ENCODE data around the gene ZNF460. TPM values are rescaled to one million over a fixed set of nuclear protein-coding genes. Genes with fewer than 3 reads are reported as not detected.
"Not testable (repeated sequence)": the region's sequence is repeated elsewhere in the genome, so short reads cannot be mapped to it uniquely, and the experiment has no call there.

The ZNF460 gene
- total RNA-seq, 1 donor: 91.1 TPM

DNA sequence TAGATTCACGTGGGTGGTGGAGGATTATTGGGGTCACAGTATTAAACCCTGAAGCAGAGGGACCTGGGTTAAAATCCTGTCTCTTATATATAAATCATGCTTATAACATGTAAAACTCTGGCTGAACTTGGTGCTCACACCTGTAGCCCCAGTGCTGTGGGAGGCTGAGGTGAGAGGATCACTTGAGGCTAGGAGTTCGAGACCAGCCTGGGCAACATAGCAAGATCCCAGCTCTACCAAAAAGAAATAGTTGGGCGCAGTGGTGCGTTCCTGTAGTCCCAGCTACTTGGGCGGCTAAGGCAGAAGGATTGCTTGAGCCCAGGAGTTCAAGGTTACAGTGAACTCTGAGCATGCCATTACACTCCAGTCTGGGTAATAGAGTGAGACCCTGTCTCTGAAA is 37.5 kb upstream of the ZNF460 start:
- H3K4me3 ChIP-seq (ENCODE audit: low read depth, low read length): no peak overlapping the region
- no peak for DNase-seq (ENCODE audit: low read depth)
- TF ChIP-seq, protein P1, sequence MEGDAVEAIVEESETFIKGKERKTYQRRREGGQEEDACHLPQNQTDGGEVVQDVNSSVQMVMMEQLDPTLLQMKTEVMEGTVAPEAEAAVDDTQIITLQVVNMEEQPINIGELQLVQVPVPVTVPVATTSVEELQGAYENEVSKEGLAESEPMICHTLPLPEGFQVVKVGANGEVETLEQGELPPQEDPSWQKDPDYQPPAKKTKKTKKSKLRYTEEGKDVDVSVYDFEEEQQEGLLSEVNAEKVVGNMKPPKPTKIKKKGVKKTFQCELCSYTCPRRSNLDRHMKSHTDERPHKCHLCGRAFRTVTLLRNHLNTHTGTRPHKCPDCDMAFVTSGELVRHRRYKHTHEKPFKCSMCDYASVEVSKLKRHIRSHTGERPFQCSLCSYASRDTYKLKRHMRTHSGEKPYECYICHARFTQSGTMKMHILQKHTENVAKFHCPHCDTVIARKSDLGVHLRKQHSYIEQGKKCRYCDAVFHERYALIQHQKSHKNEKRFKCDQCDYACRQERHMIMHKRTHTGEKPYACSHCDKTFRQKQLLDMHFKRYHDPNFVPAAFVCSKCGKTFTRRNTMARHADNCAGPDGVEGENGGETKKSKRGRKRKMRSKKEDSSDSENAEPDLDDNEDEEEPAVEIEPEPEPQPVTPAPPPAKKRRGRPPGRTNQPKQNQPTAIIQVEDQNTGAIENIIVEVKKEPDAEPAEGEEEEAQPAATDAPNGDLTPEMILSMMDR (IDR thresholded peaks at IDR 0.05; ENCODE audit: insufficient read depth, low read depth, low read length): no peak

- H3K4me3 ChIP-seq (ENCODE audit: low read depth, low read length): no peak overlapping the region
- TF ChIP-seq, protein P1 (IDR thresholded peaks at IDR 0.05; ENCODE audit: insufficient read depth, low read depth, low read length): no peak
- no peak for DNase-seq (ENCODE audit: low read depth)
Measured at GRCh38 chr19:57244513-57244912, 35.8 kb upstream of the ZNF460 start.

DNA sequence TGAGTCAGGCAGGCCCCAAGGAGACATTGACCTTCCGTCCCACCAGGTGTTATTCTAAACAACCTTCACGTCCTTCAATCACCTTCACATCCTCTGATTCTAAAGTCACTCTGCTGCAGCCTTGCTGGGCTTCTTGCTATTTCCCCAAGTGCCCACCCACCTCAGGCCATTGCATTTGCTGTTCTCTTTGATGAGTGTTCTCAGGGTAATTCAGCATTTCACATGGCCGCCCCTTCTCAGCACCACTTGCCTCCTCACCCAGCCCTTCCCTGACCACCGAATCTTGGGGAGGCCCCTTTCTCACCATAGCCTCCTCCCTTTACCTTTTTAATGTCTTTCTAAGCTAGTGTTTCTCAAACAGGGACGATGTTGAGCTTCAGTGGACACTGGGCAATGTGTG is 35.2 kb upstream of the ZNF460 start:
- TF ChIP-seq, protein P1 (IDR thresholded peaks at IDR 0.05; ENCODE audit: insufficient read depth, low read depth, low read length): no peak
- H3K4me3 ChIP-seq (ENCODE audit: low read depth, low read length): no peak overlapping the region
- no peak for DNase-seq (ENCODE audit: low read depth)

- TF ChIP-seq, protein P1 (IDR thresholded peaks at IDR 0.05; ENCODE audit: insufficient read depth, low read depth, low read length): no peak
- no peak overlapping the region for H3K4me3 ChIP-seq (ENCODE audit: low read depth, low read length)
- DNase-seq (ENCODE audit: low read depth): no peak
Measured at GRCh38 chr19:57245959-57246358, 34.3 kb upstream of the ZNF460 start.

DNA sequence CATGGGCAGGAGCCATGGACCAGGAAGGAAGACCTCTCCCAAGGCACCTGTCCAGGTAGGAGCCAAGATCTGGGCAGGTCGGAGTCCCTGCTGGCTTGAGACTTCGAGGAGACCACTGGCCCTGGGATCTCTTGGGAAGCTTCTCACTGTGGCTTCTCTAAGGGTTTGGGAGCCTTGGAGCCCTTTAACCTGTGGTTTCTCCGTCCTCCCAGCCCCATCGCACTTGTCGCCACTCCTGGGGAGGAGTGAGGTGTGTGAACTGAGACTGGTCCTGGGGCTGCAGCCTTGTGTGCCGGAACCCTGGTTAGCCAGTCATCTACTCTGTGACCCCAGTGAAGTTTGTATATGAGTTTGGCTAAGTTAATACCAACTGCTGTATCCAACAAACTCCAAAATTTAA is 31.6 kb upstream of the ZNF460 start:
- TF ChIP-seq, protein P1 (IDR thresholded peaks at IDR 0.05; ENCODE audit: insufficient read depth, low read depth, low read length): no peak
- no peak overlapping the region for H3K4me3 ChIP-seq (ENCODE audit: low read depth, low read length)
- DNase-seq (ENCODE audit: low read depth): no peak

GRCh38 chr19:57249329-57249728 is 31.0 kb upstream of the ZNF460 start:
- DNase-seq (ENCODE audit: low read depth): no peak
- TF ChIP-seq, protein P1 (IDR thresholded peaks at IDR 0.05; ENCODE audit: insufficient read depth, low read depth, low read length): no peak
- no peak overlapping the region for H3K4me3 ChIP-seq (ENCODE audit: low read depth, low read length)

- H3K4me3 ChIP-seq (ENCODE audit: low read depth, low read length); DNase-seq (ENCODE audit: low read depth): not testable (repeated sequence)
Measured at GRCh38 chr19:57253767-57254166, 26.5 kb upstream of the ZNF460 start.

All from fibroblast of villous mesenchyme (primary cell).